ENCODE data around the gene DYNC1LI2. TPM values are rescaled to one million over a fixed set of nuclear protein-coding genes. Genes with fewer than 3 reads are reported as not detected.

The DYNC1LI2 gene
- total RNA-seq, 1 experiment from 2014 or later = 97.7 TPM

GRCh38 chr16:66790130-66790733 is 38.8 kb upstream of the DYNC1LI2 start:
- ChIA-PET POLR2A (no interaction called here), CTCF (interaction anchor here (0.6 to 0.7 kb wide), 2 partner anchors 40 to 76 kb away, joined by 3 read pairs; partner anchors contain the start of gene NAE1)
- no peaks in the 10 kb centered on the region for H3K9me3 Mint-ChIP-seq (ENCODE audit: unreplicated experiment)
- no peak for DNase-seq (ENCODE audit: unreplicated experiment)
- H3K27ac Mint-ChIP-seq (ENCODE audit: low read depth, unreplicated experiment) = no peak overlapping the region
- H3K4me3 Mint-ChIP-seq (ENCODE audit: unreplicated experiment) = no peak overlapping the region
- no peaks in the 10 kb centered on the region for H3K27me3 Mint-ChIP-seq (ENCODE audit: insufficient read depth, unreplicated experiment)
- no peaks in the 10 kb centered on the region for H3K36me3 Mint-ChIP-seq (ENCODE audit: insufficient read depth, unreplicated experiment)
- no peaks in the 10 kb centered on the region for H3K4me1 Mint-ChIP-seq (ENCODE audit: insufficient read depth, unreplicated experiment)
- intact Hi-C loops (cut with micrococcal nuclease) = no loop called here
- BruUV-seq (replicated peaks) = no TSS peak
- TF ChIP-seq CTCF (IDR thresholded peaks at IDR 0.05; ENCODE audit: unreplicated experiment) = no peak

- Mint-ChIP-seq H3K27ac (ENCODE audit: low read depth, unreplicated experiment) (no peak overlapping the region), H3K27me3 (ENCODE audit: insufficient read depth, unreplicated experiment) (no peaks in the 10 kb centered on the region), H3K4me3 (ENCODE audit: unreplicated experiment) (no peak overlapping the region), H3K36me3 (ENCODE audit: insufficient read depth, unreplicated experiment) (no peaks in the 10 kb centered on the region), H3K9me3 (ENCODE audit: unreplicated experiment) (no peaks in the 10 kb centered on the region), H3K4me1 (ENCODE audit: insufficient read depth, unreplicated experiment) (no peaks in the 10 kb centered on the region)
- ChIA-PET POLR2A (no interaction called here), CTCF (no interaction called here)
- TF ChIP-seq CTCF (IDR thresholded peaks at IDR 0.05; ENCODE audit: unreplicated experiment) = no peak
- no peak for DNase-seq (ENCODE audit: unreplicated experiment)
- no TSS peak for BruUV-seq (replicated peaks)
- intact Hi-C loops (cut with micrococcal nuclease) = no loop called here
These were observed 36.0 kb upstream of the DYNC1LI2 start for GRCh38 chr16:66787427-66787826.

- Mint-ChIP-seq H3K36me3 (ENCODE audit: insufficient read depth, unreplicated experiment) (no peaks in the 10 kb centered on the region), H3K27ac (ENCODE audit: low read depth, unreplicated experiment) (no peak overlapping the region), H3K27me3 (ENCODE audit: insufficient read depth, unreplicated experiment) (no peaks in the 10 kb centered on the region), H3K9me3 (ENCODE audit: unreplicated experiment) (no peaks in the 10 kb centered on the region), H3K4me3 (ENCODE audit: unreplicated experiment) (no peak overlapping the region), H3K4me1 (ENCODE audit: insufficient read depth, unreplicated experiment) (no peaks in the 10 kb centered on the region)
- ChIA-PET POLR2A (no interaction called here), CTCF (no interaction called here)
- DNase-seq (ENCODE audit: unreplicated experiment) = no peak
- intact Hi-C loops (cut with micrococcal nuclease) = no loop called here
- TF ChIP-seq CTCF (IDR thresholded peaks at IDR 0.05; ENCODE audit: unreplicated experiment) = no peak
- BruUV-seq (replicated peaks) = no TSS peak
These were observed 35.1 kb upstream of the DYNC1LI2 start for GRCh38 chr16:66786551-66786950.

- Mint-ChIP-seq H3K4me3 (ENCODE audit: unreplicated experiment) (no peak overlapping the region), H3K9me3 (ENCODE audit: unreplicated experiment) (no peaks in the 10 kb centered on the region), H3K27me3 (ENCODE audit: insufficient read depth, unreplicated experiment) (no peaks in the 10 kb centered on the region), H3K36me3 (ENCODE audit: insufficient read depth, unreplicated experiment) (peaks cover 8% of the 10 kb centered on the region), H3K4me1 (ENCODE audit: insufficient read depth, unreplicated experiment) (no peaks in the 10 kb centered on the region), H3K27ac (ENCODE audit: low read depth, unreplicated experiment) (no peak overlapping the region)
- CTCF ChIA-PET = interaction anchor here (0.9 to 1.5 kb wide), 4 partner anchors 24 to 128 kb away, joined by 3 to 5 read pairs (median 3); partner anchors contain the start of gene NAE1
- DNase-seq (ENCODE audit: unreplicated experiment) = no peak
- BruUV-seq (replicated peaks) = no TSS peak
- intact Hi-C loops (cut with micrococcal nuclease) = no loop called here
- TF ChIP-seq CTCF (IDR thresholded peaks at IDR 0.05; ENCODE audit: unreplicated experiment) = no peak
- POLR2A ChIA-PET = interaction anchor here (0.6 to 0.7 kb wide), 2 partner anchors 11 to 22 kb away, joined by 3 to 4 read pairs; no protein-coding TSS in a partner anchor
These were observed 25.0 kb upstream of the DYNC1LI2 start for GRCh38 chr16:66776457-66776856.
